HUES48 (cell line): Measurements from ENCODE around the gene SIGLEC14.
"Not testable (repeated sequence)": the region's sequence is repeated elsewhere in the genome, so short reads cannot be mapped to it uniquely, and the experiment has no call there.

Experiments used
- H3K27ac ChIP-seq: one replicate; pipeline ENCODE4 v1.7.0; 2013; ENCODE audit warnings: low read depth, low read length, inconsistent platforms
- H3K27me3 ChIP-seq: 2 replicates; pipeline ENCODE4 v1.6.1; 2013; ENCODE audit warnings: mild to moderate bottlenecking, low read length; ENCODE audit not compliant: control insufficient read depth, insufficient read depth
- H3K36me3 ChIP-seq: 2 replicates; pipeline ENCODE4 v1.6.1; 2013; ENCODE audit warnings: low read length; ENCODE audit not compliant: control insufficient read depth, insufficient read depth
- H3K4me1 ChIP-seq: 2 replicates; pipeline ENCODE4 v1.6.1; 2013; ENCODE audit warnings: mild to moderate bottlenecking, low read length; ENCODE audit not compliant: control insufficient read depth, insufficient read depth
- H3K4me3 ChIP-seq: 2 replicates; pipeline ENCODE4 v1.5.1; 2013; ENCODE audit warnings: mild to moderate bottlenecking, low read depth, low read length
- H3K9ac ChIP-seq: 2 replicates; pipeline ENCODE4 v1.6.1; 2013; ENCODE audit warnings: mild to moderate bottlenecking, low read depth, low read length, moderate library complexity
- H3K9me3 ChIP-seq: 2 replicates; pipeline ENCODE4 v1.6.1; 2013; ENCODE audit warnings: low read length; ENCODE audit not compliant: control insufficient read depth, insufficient read depth

SIGLEC14 gene

GRCh38 chr19:51639916-51640315 is 6.7 kb downstream of the SIGLEC14 start:
- H3K9ac ChIP-seq, result no peak overlapping the region
- H3K27ac ChIP-seq, result no peak overlapping the region
- H3K4me3 ChIP-seq, result no peak overlapping the region
- H3K36me3 ChIP-seq, result no peaks in the 10 kb centered on the region
- H3K27me3 ChIP-seq, result no peaks in the 10 kb centered on the region
- no peaks in the 10 kb centered on the region for H3K4me1 ChIP-seq
- H3K9me3 ChIP-seq, result peaks cover 67% of the 10 kb centered on the region

GRCh38 chr19:51637362-51637978 is 9.2 kb downstream of the SIGLEC14 start:
- Histone ChIP-seq H3K9ac (no peak overlapping the region), H3K27ac (no peak overlapping the region), H3K36me3 (no peaks in the 10 kb centered on the region), H3K9me3 (peaks cover 61% of the 10 kb centered on the region), H3K27me3 (no peaks in the 10 kb centered on the region), H3K4me3 (no peak overlapping the region), H3K4me1 (no peaks in the 10 kb centered on the region)

- H3K4me1 ChIP-seq, result no peaks in the 10 kb centered on the region
Observed at GRCh38 chr19:51632126-51632525, 14.5 kb downstream of the SIGLEC14 start.

GRCh38 chr19:51630315-51630714 is 16.3 kb downstream of the SIGLEC14 start, which contains the start of gene SIGLEC5:
Gene SIGLEC5, minus strand, starts transcription at chr19:51630401. Its CDS starts 66 bp downstream, at chr19:51630335.
- not testable (repeated sequence) for H3K4me1 ChIP-seq, H3K9ac ChIP-seq, H3K27ac ChIP-seq, H3K4me3 ChIP-seq, H3K27me3 ChIP-seq, H3K36me3 ChIP-seq
- H3K9me3 ChIP-seq, result peaks cover 50% of the 10 kb centered on the region

More at GRCh38 chr19:51632126-51632525, 14.5 kb downstream of the SIGLEC14 start:
- no peak overlapping the region for H3K27ac ChIP-seq
- peaks cover 50% of the 10 kb centered on the region for H3K9me3 ChIP-seq
- no peaks in the 10 kb centered on the region for H3K36me3 ChIP-seq
- no peak overlapping the region for H3K4me3 ChIP-seq
- H3K9ac ChIP-seq, result no peak overlapping the region
- no peaks in the 10 kb centered on the region for H3K27me3 ChIP-seq

- Histone ChIP-seq H3K9me3 (peaks cover 57% of the 10 kb centered on the region), H3K36me3 (no peaks in the 10 kb centered on the region), H3K4me1 (no peaks in the 10 kb centered on the region), H3K27me3 (no peaks in the 10 kb centered on the region), H3K4me3 (no peak overlapping the region), H3K27ac (no peak overlapping the region), H3K9ac (no peak overlapping the region)
Observed at GRCh38 chr19:51628153-51628939, 18.3 kb downstream of the SIGLEC14 start.

GRCh38 chr19:51627491-51628138 is 19.0 kb downstream of the SIGLEC14 start:
- H3K36me3 ChIP-seq, result no peaks in the 10 kb centered on the region
- no peaks in the 10 kb centered on the region for H3K27me3 ChIP-seq
- H3K9me3 ChIP-seq, result peaks cover 60% of the 10 kb centered on the region
- H3K4me3 ChIP-seq, result no peak overlapping the region
- no peak overlapping the region for H3K27ac ChIP-seq
- H3K9ac ChIP-seq, result no peak overlapping the region
- no peaks in the 10 kb centered on the region for H3K4me1 ChIP-seq

- H3K27me3 ChIP-seq, result no peaks in the 10 kb centered on the region
- H3K36me3 ChIP-seq, result no peaks in the 10 kb centered on the region
- no peak overlapping the region for H3K27ac ChIP-seq
- no peak overlapping the region for H3K4me3 ChIP-seq
- no peaks in the 10 kb centered on the region for H3K4me1 ChIP-seq
- peaks cover 56% of the 10 kb centered on the region for H3K9me3 ChIP-seq
- H3K9ac ChIP-seq, result no peak overlapping the region
Observed at GRCh38 chr19:51626675-51627074, 19.9 kb downstream of the SIGLEC14 start.

GRCh38 chr19:51621178-51621577 is 25.4 kb downstream of the SIGLEC14 start:
- H3K4me1 ChIP-seq, result no peaks in the 10 kb centered on the region
- no peaks in the 10 kb centered on the region for H3K36me3 ChIP-seq
- no peak overlapping the region for H3K9ac ChIP-seq
- peaks cover 46% of the 10 kb centered on the region for H3K9me3 ChIP-seq
- no peak overlapping the region for H3K27ac ChIP-seq
- H3K4me3 ChIP-seq, result no peak overlapping the region
- no peaks in the 10 kb centered on the region for H3K27me3 ChIP-seq

GRCh38 chr19:51615991-51616390 is 30.6 kb downstream of the SIGLEC14 start:
- no peak overlapping the region for H3K27ac ChIP-seq
- H3K4me1 ChIP-seq, result no peaks in the 10 kb centered on the region
- peaks cover 54% of the 10 kb centered on the region for H3K9me3 ChIP-seq
- H3K36me3 ChIP-seq, result no peaks in the 10 kb centered on the region
- H3K4me3 ChIP-seq, result no peak overlapping the region
- no peak overlapping the region for H3K9ac ChIP-seq
- H3K27me3 ChIP-seq, result no peaks in the 10 kb centered on the region

- H3K27me3 ChIP-seq, result no peaks in the 10 kb centered on the region
- no peak overlapping the region for H3K4me3 ChIP-seq
- no peak overlapping the region for H3K27ac ChIP-seq
- no peaks in the 10 kb centered on the region for H3K36me3 ChIP-seq
- H3K9me3 ChIP-seq, result peaks cover 56% of the 10 kb centered on the region
- no peaks in the 10 kb centered on the region for H3K4me1 ChIP-seq
- H3K9ac ChIP-seq, result no peak overlapping the region
Observed at GRCh38 chr19:51614789-51615188, 31.8 kb downstream of the SIGLEC14 start.

- no peak overlapping the region for H3K27ac ChIP-seq
- H3K36me3 ChIP-seq, result no peaks in the 10 kb centered on the region
- H3K9me3 ChIP-seq, result peaks cover 46% of the 10 kb centered on the region
- no peak overlapping the region for H3K9ac ChIP-seq
- no peaks in the 10 kb centered on the region for H3K27me3 ChIP-seq
- H3K4me1 ChIP-seq, result no peaks in the 10 kb centered on the region
- H3K4me3 ChIP-seq, result no peak overlapping the region
Observed at GRCh38 chr19:51610576-51610975, 36.0 kb downstream of the SIGLEC14 start.
